HG02938 (cell line): Measurements from ENCODE around the gene STK10.
A peak's percentile ranks its signal among the peaks of the same experiment; 100 is the strongest.

Experiments
- ATAC-seq: cut with Tn5 transposase; IDR thresholded peaks from one replicate; pipeline ENCODE4 v1.9.1; 2021; ENCODE audit warnings: mild to moderate bottlenecking, moderate library complexity; ENCODE audit not compliant: unreplicated experiment

STK10 gene

DNA sequence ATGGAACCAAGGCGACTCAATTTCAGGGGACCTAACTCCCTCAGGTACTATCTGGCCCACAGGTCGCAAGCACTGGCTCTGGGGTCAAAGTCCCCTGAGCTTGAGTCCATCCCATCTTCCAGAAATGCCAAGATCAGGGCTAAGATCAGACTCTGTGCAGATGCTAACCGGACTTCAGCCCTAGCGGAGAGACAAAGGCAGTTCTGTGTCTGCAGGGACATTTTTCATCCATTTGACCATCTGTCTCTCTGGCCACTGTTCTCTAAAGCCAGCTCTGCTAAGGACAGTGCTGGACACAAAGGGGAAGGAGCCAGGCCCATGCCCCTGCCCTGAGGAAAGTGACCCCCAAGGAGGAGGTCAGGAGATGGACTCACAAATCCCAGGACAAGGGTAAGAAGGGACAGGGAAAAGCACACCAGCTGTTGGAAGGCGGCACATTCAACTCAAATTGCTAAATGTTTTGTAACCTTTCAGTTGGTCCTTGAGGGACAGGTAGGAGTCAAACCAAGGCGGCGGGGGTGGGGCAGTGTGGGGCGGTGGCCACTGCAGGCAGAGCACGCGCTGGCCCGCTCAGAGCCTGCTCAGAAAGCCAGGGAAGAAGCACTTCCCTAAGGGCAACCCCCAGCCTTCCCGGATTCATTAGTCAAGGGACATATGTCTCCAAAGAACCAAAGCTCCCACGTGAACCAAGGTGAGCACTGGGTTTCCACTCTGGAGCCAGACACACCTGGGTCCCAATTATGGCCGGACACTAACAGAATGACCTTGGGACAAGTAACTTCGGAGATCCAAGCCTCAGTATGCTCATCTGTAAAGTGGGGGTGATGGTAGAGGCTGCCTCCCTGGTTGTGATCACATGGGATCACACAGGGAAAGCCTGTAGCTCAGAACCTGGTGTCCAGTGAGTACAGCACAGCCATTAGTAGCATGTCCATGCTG lies 42.8 kb downstream of the STK10 start:
- no peak for ATAC-seq

DNA sequence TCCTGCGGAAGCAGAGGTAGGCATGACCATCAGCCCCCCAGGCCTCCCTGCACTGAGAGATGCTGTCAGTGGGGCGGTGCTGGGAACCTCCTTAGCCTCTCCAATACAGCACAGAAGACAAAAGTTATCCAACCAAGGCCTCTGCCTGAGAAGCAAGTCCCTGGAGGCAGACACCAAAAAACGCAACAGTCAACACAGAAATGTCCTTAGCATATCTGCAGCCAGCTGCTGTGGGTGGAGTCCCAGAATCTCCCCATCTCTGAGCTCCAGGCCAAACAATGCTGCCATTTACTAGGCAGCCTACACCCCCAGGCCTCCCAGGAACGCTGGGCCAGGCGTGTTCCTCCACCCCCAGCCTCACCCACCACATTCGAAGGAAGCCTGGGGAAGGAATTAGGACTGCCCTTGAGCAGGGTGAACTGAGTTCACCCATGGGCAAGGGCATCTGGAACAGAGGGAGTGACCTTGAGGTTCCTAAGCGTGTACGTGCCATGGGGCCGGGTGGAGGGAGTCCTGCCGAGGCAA lies 43.7 kb downstream of the STK10 start:
- no peak for ATAC-seq

DNA sequence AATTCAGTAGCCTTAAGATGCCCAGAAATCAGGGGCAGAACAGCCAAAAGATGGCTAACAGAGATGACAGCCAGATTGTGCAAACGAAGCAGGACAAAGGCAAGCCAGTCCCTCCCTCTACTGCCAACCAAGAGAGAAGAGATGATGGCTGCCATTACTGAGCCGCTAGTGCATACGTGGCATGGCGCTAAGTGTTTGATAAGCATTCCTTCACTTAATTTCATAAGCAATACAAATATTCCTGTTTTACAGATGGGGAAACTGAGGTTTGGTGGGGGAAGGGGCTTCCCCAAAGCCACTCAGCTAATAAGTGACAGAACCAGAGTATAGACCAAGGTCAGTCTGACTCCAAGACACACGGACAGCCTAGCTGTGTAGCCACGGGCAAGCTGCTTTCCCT lies 44.1 kb downstream of the STK10 start:
- ATAC-seq = no peak

DNA sequence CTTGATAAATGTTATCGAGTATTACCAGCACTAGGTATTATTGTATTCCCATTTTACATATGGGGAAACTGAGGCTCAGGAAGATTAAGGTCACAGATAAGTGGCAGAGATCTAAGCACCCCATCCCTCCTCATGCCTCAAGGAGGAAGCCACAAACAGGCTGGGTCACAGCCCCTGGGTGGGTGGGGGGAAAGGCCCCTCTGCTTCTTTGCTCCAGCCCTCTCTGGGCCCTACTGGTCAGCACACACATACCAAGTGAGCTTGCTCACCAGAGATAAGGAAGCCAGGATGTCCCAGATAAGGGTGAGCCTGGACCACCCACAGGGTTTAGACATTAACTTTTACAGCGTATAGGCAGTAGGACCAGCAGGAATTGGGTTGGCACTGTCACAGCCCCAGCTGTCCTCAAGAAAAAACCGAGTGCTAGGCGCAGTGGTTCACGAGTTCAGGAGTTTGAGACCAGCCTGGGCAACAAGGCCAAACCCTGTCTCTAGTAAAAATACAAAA lies 45.3 kb downstream of the STK10 start:
- no peak for ATAC-seq

DNA sequence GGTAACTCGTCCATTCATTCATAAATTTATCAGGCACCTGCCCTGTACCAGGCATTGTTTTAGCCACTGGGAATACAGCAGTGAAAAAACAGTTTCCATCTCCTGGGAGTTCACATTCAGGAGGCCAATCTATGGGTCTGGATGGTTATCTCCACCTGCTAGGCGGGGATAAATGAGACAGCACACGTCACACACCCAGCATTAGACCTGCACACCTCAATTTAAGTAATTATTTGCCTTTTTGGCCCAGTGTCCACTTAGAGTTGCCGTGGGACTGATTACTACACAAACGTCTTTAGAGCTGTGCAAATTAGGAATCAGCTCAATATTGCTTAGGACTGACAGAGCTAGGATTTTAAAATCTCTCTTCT lies 46.1 kb downstream of the STK10 start:
- ATAC-seq = no peak

DNA sequence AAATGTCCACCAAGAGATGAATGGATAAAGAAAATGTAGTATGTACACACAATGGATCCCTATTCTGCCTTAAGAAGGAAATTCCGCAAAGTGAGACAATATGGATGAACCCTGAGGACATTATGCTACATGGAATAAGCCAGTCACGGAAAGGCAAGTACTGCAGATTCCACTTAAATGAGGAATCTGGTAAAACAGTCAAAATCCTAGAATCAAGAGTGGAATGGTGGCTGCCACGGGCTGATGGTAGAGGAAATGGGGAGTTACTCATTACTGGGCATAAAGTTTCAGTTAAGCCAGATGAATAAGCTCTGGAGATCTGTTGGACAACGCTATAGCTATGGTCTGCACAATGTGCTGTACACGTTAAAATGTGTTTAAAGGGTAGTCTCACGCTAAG lies 47.2 kb downstream of the STK10 start:
- no peak for ATAC-seq

DNA sequence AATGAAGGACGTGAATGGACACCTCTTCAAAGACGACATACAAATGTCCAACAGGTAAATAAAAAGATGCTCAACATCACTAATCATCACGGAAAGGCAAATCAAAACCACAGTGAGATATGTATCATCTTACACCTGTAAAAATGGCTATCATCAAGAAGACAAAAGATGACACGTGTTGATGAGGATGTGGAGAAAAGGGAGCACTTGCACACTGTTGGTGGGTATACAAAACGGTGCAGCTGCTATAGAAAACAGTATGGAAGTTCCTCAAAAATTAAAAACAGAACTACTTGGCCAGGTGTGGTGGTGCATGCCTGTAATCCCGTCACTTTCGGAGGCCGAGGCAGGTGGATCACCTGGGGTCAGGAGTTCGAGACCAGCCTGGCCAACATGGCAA lies 47.9 kb downstream of the STK10 start:
- ATAC-seq = no peak

DNA sequence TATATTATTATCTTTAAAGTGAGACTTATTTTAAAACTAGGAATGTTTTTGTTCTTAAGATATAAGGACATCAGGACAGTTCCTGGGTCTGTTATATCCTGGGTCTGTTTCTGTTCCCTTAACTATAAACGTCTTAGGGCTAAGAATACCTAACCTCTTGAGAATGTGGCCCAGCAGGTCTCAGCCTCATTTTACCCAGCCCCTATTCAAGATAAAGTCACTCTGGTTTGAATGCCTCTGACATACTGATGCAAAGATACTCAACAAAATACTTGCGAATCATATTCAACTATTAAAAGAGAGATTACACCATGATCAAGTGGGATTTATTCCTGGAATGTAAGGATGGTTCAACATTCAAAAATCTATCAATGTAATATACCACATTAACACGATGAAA lies 51.0 kb downstream of the STK10 start:
- no peak for ATAC-seq

DNA sequence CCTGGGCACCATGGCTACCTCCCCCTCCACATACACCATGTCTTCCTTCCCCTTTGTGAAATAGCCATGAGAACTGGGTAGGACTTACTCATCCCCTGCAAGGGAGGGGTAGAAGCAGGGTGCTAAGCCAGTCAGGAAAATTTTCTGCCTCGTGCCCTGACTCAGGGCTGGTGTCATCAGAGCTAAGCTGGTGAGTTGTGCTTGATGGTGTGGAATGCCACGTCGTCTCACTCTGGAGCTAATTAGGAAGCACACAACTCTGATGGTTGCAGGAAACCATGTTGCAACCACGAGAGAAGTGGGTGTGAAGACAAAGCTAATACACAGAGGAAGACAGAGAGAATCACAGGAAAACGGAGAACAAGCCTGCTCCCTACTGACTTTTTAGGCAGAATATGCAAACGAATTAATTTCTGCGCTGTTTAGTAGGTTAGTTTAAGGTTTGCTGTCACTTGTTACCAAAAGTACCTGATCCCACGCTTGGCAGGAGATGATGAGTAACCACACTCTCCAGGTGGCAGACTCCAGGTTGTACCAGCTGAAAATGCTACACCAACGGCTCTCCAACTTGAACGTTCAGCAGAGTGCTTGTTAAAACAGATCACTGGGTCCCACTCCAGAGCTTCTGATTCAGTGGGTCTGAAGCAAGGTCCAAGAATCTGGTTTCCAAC lies 54.5 kb downstream of the STK10 start:
- ATAC-seq = no peak

DNA sequence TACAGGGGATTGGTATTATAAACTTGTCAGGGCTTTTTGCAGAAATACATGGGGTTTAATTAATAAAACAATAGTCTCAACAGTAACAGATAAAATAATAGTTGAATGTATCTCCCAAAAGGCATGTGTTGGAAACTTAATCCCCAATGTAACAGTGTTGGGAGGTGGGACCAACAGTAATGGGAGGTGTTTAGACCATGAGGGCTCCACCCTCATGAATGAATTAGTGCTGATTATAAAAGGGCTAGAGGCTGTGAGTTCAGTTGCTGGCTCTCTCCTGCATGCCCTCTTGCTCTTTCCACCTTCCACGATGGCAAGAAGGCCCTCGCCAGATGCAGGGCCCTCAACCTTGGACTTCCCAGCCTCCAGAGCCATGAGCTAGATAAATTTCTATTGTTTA lies 56.3 kb downstream of the STK10 start:
- ATAC-seq = no peak

DNA sequence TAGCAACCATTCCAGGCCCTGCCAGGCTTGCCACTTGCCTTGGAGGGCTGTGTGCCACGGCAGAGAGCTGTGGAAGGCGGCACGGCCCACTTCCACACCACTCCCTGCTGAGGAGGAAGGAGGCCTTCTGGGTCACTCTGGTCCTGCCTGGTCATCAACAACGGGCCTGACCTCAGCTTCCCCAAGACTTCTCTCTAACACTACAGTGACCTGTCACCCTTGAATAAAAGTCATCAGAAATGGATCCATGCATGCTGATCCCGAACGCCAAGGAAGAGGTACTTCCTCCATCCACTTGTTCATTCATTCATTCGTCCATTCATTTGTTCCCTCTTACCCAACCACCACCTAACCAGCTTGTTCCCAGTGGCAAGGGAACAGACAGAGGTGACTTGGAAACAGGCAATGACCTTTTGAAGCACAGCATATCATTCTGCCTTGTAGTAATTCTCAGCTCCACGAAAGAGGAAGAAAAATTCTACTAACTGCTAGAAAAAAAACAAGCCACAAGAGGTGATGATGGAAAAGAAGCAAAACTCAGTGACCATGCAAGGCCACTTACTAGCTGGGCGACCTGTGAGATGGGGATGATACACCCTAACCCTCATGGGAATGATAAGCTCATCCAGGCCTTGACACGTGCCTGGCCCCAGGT lies 58.6 kb downstream of the STK10 start:
- ATAC-seq = no peak

DNA sequence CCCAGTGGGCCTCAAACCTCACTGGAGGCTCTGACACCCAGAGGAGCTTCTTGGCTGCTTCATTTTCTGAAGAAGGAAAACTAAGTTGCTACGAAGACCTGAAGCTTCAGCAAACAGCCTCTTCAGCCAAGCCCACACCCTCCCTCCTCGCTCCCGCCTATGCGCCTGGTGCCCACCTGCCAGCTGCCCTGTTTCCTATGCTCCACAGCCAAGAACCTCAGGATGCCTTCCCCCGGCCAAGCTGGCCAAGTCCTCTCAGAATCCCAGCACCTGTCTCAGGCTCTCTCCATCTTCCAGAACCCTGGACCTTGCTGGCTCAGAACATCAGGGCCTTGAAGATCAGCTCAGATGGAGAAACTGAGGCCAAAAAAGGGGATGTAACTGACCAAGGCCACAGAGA lies 60.4 kb downstream of the STK10 start:
- no peak for ATAC-seq

DNA sequence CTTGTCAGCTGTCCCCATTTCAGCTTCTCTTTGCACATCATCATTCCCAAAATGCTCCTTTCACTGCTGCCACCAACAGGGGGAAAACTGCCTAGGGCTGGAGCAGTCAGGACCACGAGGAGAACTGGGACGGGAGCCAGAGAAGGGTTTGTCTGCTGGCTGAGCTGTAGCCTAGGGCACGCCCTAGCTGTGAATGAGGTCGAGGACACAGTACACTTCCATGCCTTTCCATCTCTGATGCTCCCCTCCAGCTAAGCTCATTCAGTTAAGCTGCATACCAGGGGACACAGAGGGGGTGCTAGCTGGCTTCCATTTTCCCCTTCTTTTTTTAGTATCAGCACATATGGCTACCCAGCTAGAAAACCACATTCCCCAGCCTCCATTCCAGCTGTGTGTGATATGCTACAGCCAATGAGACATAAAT lies 64.7 kb downstream of the STK10 start:
- ATAC-seq = no peak

DNA sequence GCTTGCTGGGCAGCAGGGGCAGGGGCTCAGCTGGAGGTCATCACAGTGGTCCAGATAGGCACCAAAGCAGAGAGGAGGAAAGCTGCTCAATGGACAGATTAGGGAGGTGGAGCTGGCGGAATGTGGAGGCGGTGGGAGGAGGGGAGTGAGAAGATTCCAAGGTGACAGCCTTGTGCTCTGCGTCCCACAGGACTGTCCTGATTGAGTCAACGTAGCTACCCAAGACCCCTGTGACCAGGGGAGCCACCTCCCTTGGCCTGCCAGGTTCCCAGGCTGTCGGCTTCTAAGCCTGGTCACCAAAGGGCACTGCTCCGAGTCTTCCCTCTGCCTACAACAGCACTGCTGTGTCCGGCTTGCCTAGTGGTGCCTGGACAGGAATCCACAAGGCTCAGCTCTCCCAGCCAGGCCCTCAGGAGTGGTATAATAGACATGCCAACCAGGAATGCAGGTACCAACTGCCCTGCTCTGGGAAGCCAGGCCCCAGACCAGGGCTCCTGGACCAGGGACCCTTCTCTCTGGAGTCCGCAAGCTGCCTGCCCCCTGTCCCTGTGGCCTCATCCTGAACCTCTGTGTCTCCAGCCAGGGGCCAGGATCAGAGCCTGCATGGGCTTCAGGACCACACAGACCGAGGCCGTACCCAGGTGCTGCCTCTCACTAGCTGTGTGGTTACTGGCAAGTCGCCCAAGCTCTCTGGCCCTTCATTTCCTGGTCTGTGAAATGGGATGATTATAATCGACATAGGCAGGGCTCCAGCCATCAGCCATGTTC lies 67.9 kb downstream of the STK10 start:
- no peak for ATAC-seq

DNA sequence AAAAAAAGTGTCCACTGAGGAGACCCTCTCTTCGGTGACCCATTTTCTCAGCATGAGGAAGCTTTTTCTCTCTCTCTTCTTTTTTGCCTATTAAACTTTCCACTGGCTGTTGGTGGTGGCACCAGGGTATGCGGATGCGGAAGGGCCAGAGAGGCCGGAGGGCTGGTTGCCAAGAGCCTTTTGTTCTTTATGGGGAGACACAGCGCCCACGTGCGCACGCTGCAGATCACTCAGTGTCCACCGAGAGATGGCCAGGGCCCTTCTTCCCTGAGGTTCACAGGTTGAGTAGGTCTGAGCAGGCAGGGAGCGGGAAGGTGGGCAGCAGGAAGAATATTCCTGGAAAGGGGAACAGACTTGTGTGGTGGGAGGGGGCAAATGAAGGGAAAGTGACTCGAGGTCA lies 69.1 kb downstream of the STK10 start:
- ATAC-seq = no peak

DNA sequence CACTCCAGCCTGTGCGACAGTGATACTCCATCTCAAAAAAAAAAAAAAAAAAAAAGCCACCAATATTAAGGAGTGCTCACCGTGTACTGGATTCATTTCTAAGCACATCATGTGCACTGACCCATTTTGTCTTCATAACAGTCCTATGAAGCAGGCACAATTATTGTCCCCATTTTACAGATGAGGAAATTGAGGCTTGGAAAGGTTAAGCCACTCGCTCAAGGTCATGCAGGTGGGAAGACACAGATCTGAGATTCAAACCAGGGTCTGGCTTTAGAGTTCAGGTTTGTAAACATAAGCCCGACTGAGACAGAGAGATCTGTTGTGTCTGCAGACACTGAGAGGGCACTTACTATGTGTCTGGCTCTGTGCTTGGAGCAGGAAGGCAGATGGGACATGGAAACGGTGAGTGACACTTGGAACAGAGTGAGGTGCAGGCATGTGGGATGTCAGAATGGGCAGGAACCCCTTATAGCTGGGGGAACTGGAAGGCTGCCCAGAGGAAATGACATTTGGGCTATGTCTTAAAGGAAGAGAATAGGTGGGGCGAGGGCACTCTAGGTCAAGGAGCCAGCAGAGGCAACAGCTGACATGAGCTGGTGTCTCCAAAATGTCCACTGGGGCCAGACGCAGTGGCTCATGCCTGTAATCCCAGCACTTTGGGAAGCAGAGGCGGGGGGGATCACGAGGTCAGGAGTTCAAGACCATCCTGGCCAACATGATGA lies 69.9 kb downstream of the STK10 start:
- no peak for ATAC-seq

DNA sequence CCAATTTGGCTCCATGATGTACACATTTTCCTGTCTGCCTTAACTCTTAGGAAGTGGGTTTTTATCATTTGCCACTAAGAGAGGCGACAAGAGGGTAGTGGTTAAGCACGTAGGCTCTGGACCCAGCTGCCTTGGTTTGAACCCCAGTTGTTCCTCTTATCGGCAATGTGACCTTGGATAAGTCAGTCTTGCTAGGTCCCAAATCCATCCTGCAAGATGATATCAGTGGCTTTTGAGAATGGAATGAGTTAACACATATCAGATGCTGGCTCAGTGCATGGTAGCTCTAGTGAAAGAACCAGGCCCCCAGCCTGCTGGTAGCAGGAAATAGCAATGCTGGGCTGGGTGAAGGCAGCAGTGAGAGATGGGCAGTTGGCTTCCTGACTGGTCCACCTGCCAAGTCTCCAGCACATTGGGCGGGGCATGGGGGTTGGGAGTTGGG lies 72.5 kb downstream of the STK10 start:
- no peak for ATAC-seq

DNA sequence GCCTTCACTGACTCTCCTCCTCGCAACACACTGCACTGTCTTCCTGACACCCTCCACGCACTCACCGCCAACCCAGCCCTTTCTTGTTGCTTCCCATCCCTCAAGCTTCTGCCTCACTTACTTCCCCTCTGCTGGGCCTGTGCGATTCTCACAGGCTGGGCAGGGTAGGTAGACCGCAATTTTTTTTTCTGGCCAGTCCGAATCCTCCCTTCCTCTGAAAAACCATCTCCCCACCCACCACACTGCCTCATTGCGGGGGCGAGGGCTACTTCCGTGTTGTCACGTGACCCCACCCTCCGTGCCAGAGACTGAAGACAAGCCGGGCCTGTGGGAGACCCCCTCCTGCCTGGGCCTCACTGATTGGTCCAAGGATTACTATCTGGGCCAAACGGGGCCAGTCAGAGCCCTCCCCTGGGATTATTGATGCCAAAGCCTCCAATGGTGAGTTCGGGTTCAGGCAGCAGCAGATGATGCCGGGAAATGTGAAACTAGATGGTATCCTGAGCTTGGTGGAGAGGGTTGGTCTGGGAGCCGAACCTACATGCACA lies 73.1 kb downstream of the STK10 start:
- ATAC-seq = peak; percentile 50

DNA sequence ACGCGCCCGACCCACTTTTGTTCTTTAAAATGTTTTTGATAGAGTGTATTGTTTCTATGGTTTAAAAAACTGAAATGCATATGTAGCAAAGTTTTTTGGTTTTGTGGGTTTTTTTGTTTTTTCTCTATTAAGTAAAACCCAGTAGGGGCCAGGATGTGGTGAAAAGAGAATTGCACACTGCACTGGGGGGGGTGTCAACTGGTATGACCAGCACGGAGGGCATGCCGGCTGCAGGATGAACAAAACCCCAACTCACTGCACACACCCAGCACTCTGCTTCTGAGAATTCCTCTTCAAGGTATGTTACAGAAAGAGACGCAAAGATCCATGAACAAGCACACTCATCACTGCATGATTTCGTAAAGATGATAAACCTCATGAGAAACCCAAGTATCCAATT lies 75.0 kb downstream of the STK10 start:
- ATAC-seq = no peak

DNA sequence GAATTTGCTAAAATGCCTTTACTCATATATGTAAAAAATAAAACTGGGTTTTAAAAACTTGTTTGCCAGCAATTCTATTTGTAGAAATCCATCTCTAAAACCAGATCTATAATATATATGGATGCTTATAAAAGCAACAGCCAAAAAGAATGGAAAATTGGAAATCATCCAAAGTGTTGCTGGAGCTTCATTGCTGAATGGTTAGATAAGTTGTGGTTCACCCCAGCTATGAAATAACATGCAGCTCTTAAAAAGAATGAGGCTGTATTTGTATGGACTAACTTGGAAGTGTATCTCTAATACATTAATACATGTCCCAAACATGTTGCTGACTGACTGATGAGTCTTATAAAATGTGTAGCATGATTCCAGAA lies 76.2 kb downstream of the STK10 start:
- no peak for ATAC-seq
